ENCODE measurements around the gene S100A5.
"Not testable (repeated sequence)": the region's sequence is repeated elsewhere in the genome, so short reads cannot be mapped to it uniquely, and the experiment has no call there.

The S100A5 gene

GRCh38 chr1:153575497-153575896, 34.8 kb upstream of the S100A5 start:
- H3K36me3 ChIP-seq (ENCODE audit: insufficient read depth, low read length); H3K4me3 ChIP-seq (ENCODE audit: low read length); H3K27me3 ChIP-seq (ENCODE audit: insufficient read depth, low read length); H3K9me3 ChIP-seq (ENCODE audit: low read length); H2AFZ ChIP-seq (ENCODE audit: low read depth, low read length): not testable (repeated sequence)
- H3K4me1 ChIP-seq (ENCODE audit: insufficient read depth, low read length), result peaks cover 20% of the 10 kb centered on the region

- not testable (repeated sequence) for H3K36me3 ChIP-seq (ENCODE audit: insufficient read depth, low read length); H3K4me3 ChIP-seq (ENCODE audit: low read length); H2AFZ ChIP-seq (ENCODE audit: low read depth, low read length); H3K9me3 ChIP-seq (ENCODE audit: low read length); H3K27me3 ChIP-seq (ENCODE audit: insufficient read depth, low read length)
- peaks cover 20% of the 10 kb centered on the region for H3K4me1 ChIP-seq (ENCODE audit: insufficient read depth, low read length)
These were observed 34.4 kb upstream of the S100A5 start for GRCh38 chr1:153575081-153575491.

GRCh38 chr1:153573351-153573750, 32.6 kb upstream of the S100A5 start:
- H3K9me3 ChIP-seq (ENCODE audit: low read length), result no peaks in the 10 kb centered on the region
- H3K4me3 ChIP-seq (ENCODE audit: low read length), result no peak overlapping the region
- H3K36me3 ChIP-seq (ENCODE audit: insufficient read depth, low read length), result no peaks in the 10 kb centered on the region
- H3K27me3 ChIP-seq (ENCODE audit: insufficient read depth, low read length), result no peaks in the 10 kb centered on the region
- peaks cover 15% of the 10 kb centered on the region for H3K4me1 ChIP-seq (ENCODE audit: insufficient read depth, low read length)
- no peak overlapping the region for H2AFZ ChIP-seq (ENCODE audit: low read depth, low read length)

- H3K27me3 ChIP-seq (ENCODE audit: insufficient read depth, low read length), result no peaks in the 10 kb centered on the region
- peaks cover 7% of the 10 kb centered on the region for H3K4me1 ChIP-seq (ENCODE audit: insufficient read depth, low read length)
- no peaks in the 10 kb centered on the region for H3K36me3 ChIP-seq (ENCODE audit: insufficient read depth, low read length)
- H3K9me3 ChIP-seq (ENCODE audit: low read length), result no peaks in the 10 kb centered on the region
- no peak overlapping the region for H3K4me3 ChIP-seq (ENCODE audit: low read length)
- H2AFZ ChIP-seq (ENCODE audit: low read depth, low read length), result no peak overlapping the region
These were observed 31.9 kb upstream of the S100A5 start for GRCh38 chr1:153572569-153573015.

- Histone ChIP-seq H3K36me3 (ENCODE audit: insufficient read depth, low read length) (no peaks in the 10 kb centered on the region), H3K9me3 (ENCODE audit: low read length) (no peaks in the 10 kb centered on the region), H2AFZ (ENCODE audit: low read depth, low read length) (no peak overlapping the region), H3K4me3 (ENCODE audit: low read length) (no peak overlapping the region), H3K27me3 (ENCODE audit: insufficient read depth, low read length) (no peaks in the 10 kb centered on the region), H3K4me1 (ENCODE audit: insufficient read depth, low read length) (peaks cover 9% of the 10 kb centered on the region)
These were observed 31.0 kb upstream of the S100A5 start for GRCh38 chr1:153571706-153572105.

GRCh38 chr1:153570874-153571273, 30.1 kb upstream of the S100A5 start:
- Histone ChIP-seq H3K9me3 (ENCODE audit: low read length) (no peaks in the 10 kb centered on the region), H3K4me1 (ENCODE audit: insufficient read depth, low read length) (peaks cover 16% of the 10 kb centered on the region), H3K4me3 (ENCODE audit: low read length) (no peak overlapping the region), H2AFZ (ENCODE audit: low read depth, low read length) (no peak overlapping the region), H3K36me3 (ENCODE audit: insufficient read depth, low read length) (no peaks in the 10 kb centered on the region), H3K27me3 (ENCODE audit: insufficient read depth, low read length) (no peaks in the 10 kb centered on the region)

- no peaks in the 10 kb centered on the region for H3K27me3 ChIP-seq (ENCODE audit: insufficient read depth, low read length)
- H3K4me3 ChIP-seq (ENCODE audit: low read length), result no peak overlapping the region
- no peaks in the 10 kb centered on the region for H3K9me3 ChIP-seq (ENCODE audit: low read length)
- no peaks in the 10 kb centered on the region for H3K36me3 ChIP-seq (ENCODE audit: insufficient read depth, low read length)
- peaks cover 21% of the 10 kb centered on the region for H3K4me1 ChIP-seq (ENCODE audit: insufficient read depth, low read length)
- no peak overlapping the region for H2AFZ ChIP-seq (ENCODE audit: low read depth, low read length)
These were observed 28.7 kb upstream of the S100A5 start for GRCh38 chr1:153569465-153569864.

GRCh38 chr1:153568367-153569099, 27.8 kb upstream of the S100A5 start:
- Histone ChIP-seq H3K9me3 (ENCODE audit: low read length) (no peaks in the 10 kb centered on the region), H3K27me3 (ENCODE audit: insufficient read depth, low read length) (no peaks in the 10 kb centered on the region), H3K4me1 (ENCODE audit: insufficient read depth, low read length) (peaks cover 21% of the 10 kb centered on the region), H2AFZ (ENCODE audit: low read depth, low read length) (peak overlapping the region; percentile 43), H3K36me3 (ENCODE audit: insufficient read depth, low read length) (no peaks in the 10 kb centered on the region), H3K4me3 (ENCODE audit: low read length) (peak overlapping the region; percentile 6)

GRCh38 chr1:153567621-153568366, 27.1 kb upstream of the S100A5 start:
- Histone ChIP-seq H3K4me1 (ENCODE audit: insufficient read depth, low read length) (peaks cover 19% of the 10 kb centered on the region), H3K9me3 (ENCODE audit: low read length) (no peaks in the 10 kb centered on the region), H3K36me3 (ENCODE audit: insufficient read depth, low read length) (no peaks in the 10 kb centered on the region), H2AFZ (ENCODE audit: low read depth, low read length) (peak overlapping the region; percentile 43), H3K4me3 (ENCODE audit: low read length) (no peak overlapping the region), H3K27me3 (ENCODE audit: insufficient read depth, low read length) (no peaks in the 10 kb centered on the region)

GRCh38 chr1:153566414-153567371, 26.0 kb upstream of the S100A5 start:
- Histone ChIP-seq H3K36me3 (ENCODE audit: insufficient read depth, low read length) (no peaks in the 10 kb centered on the region), H3K27me3 (ENCODE audit: insufficient read depth, low read length) (no peaks in the 10 kb centered on the region), H3K4me3 (ENCODE audit: low read length) (no peak overlapping the region), H2AFZ (ENCODE audit: low read depth, low read length) (peak overlapping the region; percentile 21), H3K9me3 (ENCODE audit: low read length) (no peaks in the 10 kb centered on the region), H3K4me1 (ENCODE audit: insufficient read depth, low read length) (peaks cover 19% of the 10 kb centered on the region)

GRCh38 chr1:153565529-153566374, 25.0 kb upstream of the S100A5 start, which contains the start of gene S100A2:
Gene S100A2 (minus strand): TSS chr1:153565844. CDS start chr1:153563877, 1,967 bp downstream.
- peaks cover 19% of the 10 kb centered on the region for H3K4me1 ChIP-seq (ENCODE audit: insufficient read depth, low read length)
- H2AFZ ChIP-seq (ENCODE audit: low read depth, low read length), result peak within 1 kb of the TSS; percentile 21
- no peaks in the 10 kb centered on the region for H3K27me3 ChIP-seq (ENCODE audit: insufficient read depth, low read length)
- H3K36me3 ChIP-seq (ENCODE audit: insufficient read depth, low read length), result no peaks in the 10 kb centered on the region
- H3K9me3 ChIP-seq (ENCODE audit: low read length), result no peaks in the 10 kb centered on the region
- no peak within 1 kb of the TSS for H3K4me3 ChIP-seq (ENCODE audit: low read length)

- no peak overlapping the region for H3K4me3 ChIP-seq (ENCODE audit: low read length)
- H3K4me1 ChIP-seq (ENCODE audit: insufficient read depth, low read length), result peaks cover 18% of the 10 kb centered on the region
- H2AFZ ChIP-seq (ENCODE audit: low read depth, low read length), result no peak overlapping the region
- H3K27me3 ChIP-seq (ENCODE audit: insufficient read depth, low read length), result no peaks in the 10 kb centered on the region
- no peaks in the 10 kb centered on the region for H3K9me3 ChIP-seq (ENCODE audit: low read length)
- no peaks in the 10 kb centered on the region for H3K36me3 ChIP-seq (ENCODE audit: insufficient read depth, low read length)
These were observed 23.3 kb upstream of the S100A5 start for GRCh38 chr1:153563991-153564390.
